ENCODE data around the gene ZFP69B. TPM values are rescaled to one million over a fixed set of nuclear protein-coding genes. Genes with fewer than 3 reads are reported as not detected.

ZFP69B gene
- total and polyA plus RNA-seq, 10 of the 15 experiments (the other 5 are each of a cell fraction or from before 2014, with no cell fraction given): 1.3 to 5.7 (median 3.4) TPM

DNA sequence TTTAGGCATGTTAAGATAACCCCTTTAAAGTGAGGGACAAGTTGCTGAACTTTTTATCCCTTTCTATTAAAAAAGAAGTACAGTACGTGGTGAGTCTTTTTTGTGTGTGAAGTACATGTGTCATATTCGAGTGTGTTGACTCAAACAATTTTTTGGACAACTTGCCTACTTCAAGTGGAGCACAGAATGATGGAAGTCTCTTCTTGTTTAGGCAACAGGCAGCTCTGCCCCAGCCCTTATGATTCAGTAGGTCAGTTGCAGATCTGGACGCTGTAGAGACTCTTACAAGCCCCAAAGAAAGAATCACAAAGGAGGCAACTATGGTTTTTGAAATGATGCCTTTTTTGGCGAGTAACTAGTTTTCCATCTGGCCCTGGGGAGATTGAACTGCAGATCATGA lies 14.4 kb upstream of the ZFP69B start:
- no TSS peak for BruUV-seq (replicated peaks)
- POLR2A ChIA-PET: no interaction called here
- Histone ChIP-seq H3K9me3 (replicated peaks; ENCODE audit: control insufficient read depth, insufficient read depth, low read length) (no peaks in the 10 kb centered on the region; the same call in 1 of the 3 replicates), H3K27ac (ENCODE audit: control insufficient read depth, insufficient read depth) (no peak overlapping the region), H3K4me3 (no peak overlapping the region), H4K20me1 (ENCODE audit: control insufficient read depth, insufficient read depth) (no peaks in the 10 kb centered on the region), H3K4me2 (ENCODE audit: control insufficient read depth, insufficient read depth) (no peak overlapping the region), H2AFZ (ENCODE audit: control insufficient read depth, low read depth, low read length) (no peak overlapping the region), H3K27me3 (replicated peaks in 1 of 2; ENCODE audit: control insufficient read depth in 2 of 2, insufficient read depth in 2 of 2, low read length in 1 of 2) (no peaks in the 10 kb centered on the region), H3K79me2 (ENCODE audit: control insufficient read depth, insufficient read depth, low read length) (no peaks in the 10 kb centered on the region), H3K36me3 (ENCODE audit: control insufficient read depth in 2 of 2, insufficient read depth in 2 of 2, low read length in 1 of 2) (no peaks in the 10 kb centered on the region), H3K9ac (ENCODE audit: control insufficient read depth, insufficient read depth, low read length) (no peak overlapping the region), H3K4me1 (ENCODE audit: control insufficient read depth, insufficient read depth, low read length) (no peaks in the 10 kb centered on the region)
- RAD21 ChIA-PET (ENCODE audit: unreplicated experiment): interaction anchor here (0.6 kb wide), 1 partner anchor 174 kb away, joined by 3 read pairs; no protein-coding TSS in a partner anchor
- no peak for FAIRE-seq
- 87% methylated on average over 4 of the region's 4 CpGs for WGBS (ENCODE audit: insufficient coverage, insufficient replicate concordance, low lambda C conversion rate, missing lambda C conversion rate)
- ATAC-seq: no peak
- no peak for DNase-seq (ENCODE audit: low read depth, low spot score)
- CTCF ChIA-PET: interaction anchor here (2.8 kb wide), 1 partner anchor 292 kb away, joined by 8 read pairs; no protein-coding TSS in a partner anchor
- intact Hi-C loops (cut with micrococcal nuclease; ENCODE audit: unreplicated experiment) (no loop called here), in situ Hi-C loops (cut with MboI) (no loop called here)
- SMC1A ChIA-PET (ENCODE audit: uncharacterized antibody, unreplicated experiment): interaction anchor here (0.7 to 1.7 kb wide), 3 partner anchors 17 to 292 kb away, joined by 3 to 4 read pairs (median 3); no protein-coding TSS in a partner anchor
- TF ChIP-seq CEBPZ (IDR thresholded peaks at IDR 0.05; ENCODE audit: low read depth, low read length) (no peak), DPF2 (IDR thresholded peaks at IDR 0.05) (no peak), NFXL1 (IDR thresholded peaks at IDR 0.05; ENCODE audit: borderline replicate concordance) (no peak), ZBTB40 (IDR thresholded peaks at IDR 0.05; ENCODE audit: borderline replicate concordance) (no peak), POLR2AphosphoS2 (IDR thresholded peaks at IDR 0.05; ENCODE audit: low read depth, low read length) (no peak), RBBP5 (conservative IDR thresholded peaks at IDR 0.05) (no peak), RB1 (IDR thresholded peaks at IDR 0.05; ENCODE audit: borderline replicate concordance) (no peak), KDM1A (IDR thresholded peaks at IDR 0.05; ENCODE audit: borderline replicate concordance) (no peak), ATF3 (IDR thresholded peaks at IDR 0.05; ENCODE audit: borderline replicate concordance, extremely low read depth, low read depth, low read length) (no peak), BHLHE40 (IDR thresholded peaks at IDR 0.05; ENCODE audit: borderline replicate concordance in 1 of 2, low read depth in 2 of 2, low read length in 1 of 2) (no peak), IKZF2 (IDR thresholded peaks at IDR 0.05) (no peak), FOXM1 (IDR thresholded peaks at IDR 0.05; ENCODE audit: low read depth, low read length) (no peak)
- TF ChIP-seq, protein P1, sequence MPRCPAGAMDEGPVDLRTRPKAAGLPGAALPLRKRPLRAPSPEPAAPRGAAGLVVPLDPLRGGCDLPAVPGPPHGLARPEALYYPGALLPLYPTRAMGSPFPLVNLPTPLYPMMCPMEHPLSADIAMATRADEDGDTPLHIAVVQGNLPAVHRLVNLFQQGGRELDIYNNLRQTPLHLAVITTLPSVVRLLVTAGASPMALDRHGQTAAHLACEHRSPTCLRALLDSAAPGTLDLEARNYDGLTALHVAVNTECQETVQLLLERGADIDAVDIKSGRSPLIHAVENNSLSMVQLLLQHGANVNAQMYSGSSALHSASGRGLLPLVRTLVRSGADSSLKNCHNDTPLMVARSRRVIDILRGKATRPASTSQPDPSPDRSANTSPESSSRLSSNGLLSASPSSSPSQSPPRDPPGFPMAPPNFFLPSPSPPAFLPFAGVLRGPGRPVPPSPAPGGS (IDR thresholded peaks at IDR 0.05; ENCODE audit: borderline replicate concordance, insufficient read depth, low read depth, low read length, poor library complexity, severe bottlenecking): no peak
- TF ChIP-seq, protein P2, sequence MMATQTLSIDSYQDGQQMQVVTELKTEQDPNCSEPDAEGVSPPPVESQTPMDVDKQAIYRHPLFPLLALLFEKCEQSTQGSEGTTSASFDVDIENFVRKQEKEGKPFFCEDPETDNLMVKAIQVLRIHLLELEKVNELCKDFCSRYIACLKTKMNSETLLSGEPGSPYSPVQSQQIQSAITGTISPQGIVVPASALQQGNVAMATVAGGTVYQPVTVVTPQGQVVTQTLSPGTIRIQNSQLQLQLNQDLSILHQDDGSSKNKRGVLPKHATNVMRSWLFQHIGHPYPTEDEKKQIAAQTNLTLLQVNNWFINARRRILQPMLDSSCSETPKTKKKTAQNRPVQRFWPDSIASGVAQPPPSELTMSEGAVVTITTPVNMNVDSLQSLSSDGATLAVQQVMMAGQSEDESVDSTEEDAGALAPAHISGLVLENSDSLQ (IDR thresholded peaks at IDR 0.05): no peak

Measured in GM12878 (cell line).